ENCODE measurements around the gene ENPP3.

- TF ChIP-seq EZH2 (IDR thresholded peaks at IDR 0.05; ENCODE audit: borderline replicate concordance, low read depth, low read length, severe bottlenecking) (no peak), CTCF (IDR thresholded peaks at IDR 0.05; ENCODE audit: borderline replicate concordance, extremely low read depth, low read length, poor library complexity, severe bottlenecking) (no peak)
These were observed 94.1 kb downstream of the ENPP3 start for GRCh38 chr6:131731224-131731623.

All from DND-41 (cell line).